Kidney epithelial cell (primary cell): ENCODE data around the gene RIN3. TPM values are rescaled to one million over a fixed set of nuclear protein-coding genes. Genes with fewer than 3 reads are reported as not detected.
"Not testable (repeated sequence)": the region's sequence is repeated elsewhere in the genome, so short reads cannot be mapped to it uniquely, and the experiment has no call there.

Experiments used
- DNase-seq: peaks from one replicate; pipeline ENCODE4 v3.0.0-alpha.2; 2010; ENCODE audit warnings: low read depth
- H3K27me3 ChIP-seq: 2 replicates; pipeline ENCODE4 v1.6.0; 2011; ENCODE audit warnings: low read length; ENCODE audit not compliant: control insufficient read depth, insufficient read depth
- H3K36me3 ChIP-seq: 2 replicates; pipeline ENCODE4 v1.5.1; 2011; ENCODE audit warnings: low read length; ENCODE audit not compliant: control insufficient read depth, insufficient read depth
- H3K4me3 ChIP-seq: 2 replicates; pipeline ENCODE4 v1.5.1; 2011; ENCODE audit warnings: low read depth, mild to moderate bottlenecking, control low read depth, low read length
- CTCF ChIP-seq: IDR thresholded peaks from 2 replicates; pipeline ENCODE4 v1.5.1; 2011; ENCODE audit warnings: mild to moderate bottlenecking, moderate library complexity, low read length, control low read depth, inconsistent platforms; ENCODE audit not compliant: insufficient read depth, poor library complexity, severe bottlenecking
- total RNA-seq: library from RNA; depleted of rRNA; stranded (reverse); fragments of >200 nt; gene quantifications from 2 replicates; pipeline ENCODE4 v1.2.3, GENCODE V29; 2015

The RIN3 gene
- total RNA-seq, 1 donor from 2014 or later, result 6.0 TPM

- no peak for DNase-seq
- no peak for TF ChIP-seq CTCF
These were observed 17.7 kb downstream of the RIN3 start for GRCh38 chr14:92531106-92531873.

GRCh38 chr14:92532490-92533163 is 19.0 kb downstream of the RIN3 start:
- Histone ChIP-seq H3K36me3 (no peaks in the 10 kb centered on the region), H3K27me3 (no peaks in the 10 kb centered on the region), H3K4me3 (no peak overlapping the region)
- DNase-seq, result no peak
- no peak for TF ChIP-seq CTCF

More at GRCh38 chr14:92531106-92531873, 17.7 kb downstream of the RIN3 start:
- Histone ChIP-seq H3K36me3 (no peaks in the 10 kb centered on the region), H3K4me3 (no peak overlapping the region), H3K27me3 (no peaks in the 10 kb centered on the region)

- no peaks in the 10 kb centered on the region for H3K36me3 ChIP-seq
- no peak for TF ChIP-seq CTCF
- DNase-seq, result no peak
- no peaks in the 10 kb centered on the region for H3K27me3 ChIP-seq
- H3K4me3 ChIP-seq, result no peak overlapping the region
These were observed 21.5 kb downstream of the RIN3 start for GRCh38 chr14:92534932-92535643.

GRCh38 chr14:92536231-92536630 is 22.6 kb downstream of the RIN3 start:
- not testable (repeated sequence) for H3K4me3 ChIP-seq, H3K27me3 ChIP-seq, H3K36me3 ChIP-seq, DNase-seq

GRCh38 chr14:92538412-92538985 is 24.9 kb downstream of the RIN3 start:
- no peaks in the 10 kb centered on the region for H3K27me3 ChIP-seq
- DNase-seq, result no peak
- no peak overlapping the region for H3K4me3 ChIP-seq
- H3K36me3 ChIP-seq, result no peaks in the 10 kb centered on the region
- no peak for TF ChIP-seq CTCF

- DNase-seq, result no peak
- Histone ChIP-seq H3K27me3 (no peaks in the 10 kb centered on the region), H3K4me3 (no peak overlapping the region), H3K36me3 (no peaks in the 10 kb centered on the region)
- TF ChIP-seq CTCF, result no peak
These were observed 25.8 kb downstream of the RIN3 start for GRCh38 chr14:92539419-92539818.
